HepG2 (cell line): ENCODE data around the gene HOTAIR. TPM values are rescaled to one million over a fixed set of nuclear protein-coding genes. Genes with fewer than 3 reads are reported as not detected.

Source experiments
- ATAC-seq: fragments of 200-7000 bp; cut with Tn5 transposase; 3 replicates; pipeline ENCODE4 v1.9.1; 2020; ENCODE audit warnings: mild to moderate bottlenecking, moderate library complexity
- BruUV-seq: library from RNA; stranded (reverse); fragments of 400-500 nt; replicated peaks from 2 replicates; lab custom pipeline; 2021; lab: Mats Ljungman, UMichigan
- CTCF ChIA-PET: fragments of 300-600 bp; formaldehyde crosslinking; extraction: SDS; loops from one replicate; lab custom pipeline; 2021; ENCODE audit warnings: low total read pairs, inconsistent platforms, low intra/inter-chr PET ratio; lab: Yijun Ruan, JAX
- POLR2A ChIA-PET: fragments of 350-600 bp; sonication (Branson Sonifier 250); formaldehyde crosslinking; loops from one replicate; lab custom pipeline; 2020; ENCODE audit warnings: antibody characterized with exemption, inconsistent platforms; lab: Yijun Ruan, JAX
- DNase-seq: peaks from one replicate; pipeline ENCODE4 v3.0.0-alpha.2; 2015; ENCODE audit warnings: low spot score
- FAIRE-seq: peaks from 3 replicates; lab custom pipeline; 2011; peaks lifted over from hg19 to GRCh38; lab: Jason Lieb, UNC
- H2AFZ ChIP-seq: one replicate; pipeline ENCODE4 v1.6.1; 2011; ENCODE audit warnings: low read length, inconsistent platforms
- H3K27ac ChIP-seq: fragments of 300-600 bp; 3 replicates; pipeline ENCODE4 v1.8.0; 2011; ENCODE audit warnings: mixed run types, mild to moderate bottlenecking, mixed read lengths, low read length, inconsistent platforms; ENCODE audit not compliant: insufficient read depth; ENCODE audit errors: extremely low read length
- H3K27me3 ChIP-seq, 2 experiments: fragments of 200-600 bp in 1 of 2; 2 replicates in 1 of 2; 3 replicates in 1 of 2; pipeline versions ENCODE4 v1.6.0 to v1.8.0; 2011; ENCODE audit warnings: low read length in 2 of 2, mild to moderate bottlenecking in 2 of 2, moderate library complexity in 2 of 2, inconsistent platforms in 1 of 2; ENCODE audit not compliant: insufficient read depth in 2 of 2, control insufficient read depth in 1 of 2
- H3K36me3 ChIP-seq, 2 experiments: fragments of 200-600 bp in 1 of 2; replicated peaks in 1 of 2; 2 replicates in 1 of 2; 3 replicates in 1 of 2; pipeline versions ENCODE4 v1.5.1 to v1.8.0; 2011; ENCODE audit warnings: low read length in 2 of 2, inconsistent platforms in 1 of 2; ENCODE audit not compliant: insufficient read depth in 2 of 2, control insufficient read depth in 1 of 2
- H3K4me1 ChIP-seq: 2 replicates; pipeline ENCODE4 v1.5.1; 2012; ENCODE audit warnings: low read length, inconsistent platforms; ENCODE audit not compliant: insufficient read depth
- H3K4me2 ChIP-seq: 2 replicates; pipeline ENCODE4 v1.6.0; 2011; ENCODE audit warnings: low read depth, low read length, inconsistent platforms
- H3K4me3 ChIP-seq, 3 experiments: fragments of 200-600 bp in 1 of 3; sonication (generic), shearing (Covaris generic) in 1 of 3; replicated peaks in 1 of 3; 2 replicates each; pipeline ENCODE4 v1.5.1; 2011 to 2016; ENCODE audit warnings: low read length in 3 of 3, inconsistent platforms in 2 of 3, low read depth in 2 of 3, mild to moderate bottlenecking in 2 of 3, control low read depth in 1 of 3, mixed read lengths in 1 of 3; ENCODE audit not compliant: insufficient read depth in 1 of 3
- H3K79me2 ChIP-seq: one replicate; pipeline ENCODE4 v1.6.1; 2011; ENCODE audit warnings: low read length, inconsistent platforms; ENCODE audit not compliant: insufficient read depth
- H3K9ac ChIP-seq: 2 replicates; pipeline ENCODE4 v1.6.0; 2011; ENCODE audit warnings: mild to moderate bottlenecking, low read depth, low read length, inconsistent platforms; ENCODE audit not compliant: insufficient read depth
- H3K9me3 ChIP-seq: 2 replicates; pipeline ENCODE4 v1.5.1; 2012; ENCODE audit warnings: mild to moderate bottlenecking, low read length
- H4K20me1 ChIP-seq: 2 replicates; pipeline ENCODE4 v1.6.0; 2011; ENCODE audit warnings: inconsistent platforms, mild to moderate bottlenecking, low read length, moderate library complexity; ENCODE audit not compliant: insufficient read depth
- CBX2 ChIP-seq, 2 experiments: fragments of 200-600 bp in 1 of 2; sonication (generic); formaldehyde crosslinking in 1 of 2; IDR thresholded peaks; 2 replicates each; pipeline versions ENCODE4 v1.7.0 to v1.8.1; 2018 to 2022; ENCODE audit warnings: low read depth in 2 of 2, low read length in 1 of 2, mild to moderate bottlenecking in 1 of 2, missing genetic modification reagents in 1 of 2
- FOXO4 ChIP-seq: sonication (generic); formaldehyde crosslinking; conservative IDR thresholded peaks from 2 replicates; pipeline ENCODE4 v1.8.1; 2023; ENCODE audit warnings: missing genetic modification reagents
- GATAD2A ChIP-seq: IDR thresholded peaks from 2 replicates; pipeline ENCODE4 v1.6.1; 2016
- PBX3 ChIP-seq: sonication (generic); formaldehyde crosslinking; IDR thresholded peaks from 2 replicates; pipeline ENCODE4 v1.8.1; 2023; ENCODE audit warnings: missing genetic modification reagents, inconsistent platforms, borderline replicate concordance
- RNF2 ChIP-seq: fragments of 450-650 bp; conservative IDR thresholded peaks from 2 replicates; pipeline ENCODE4 v1.6.1; 2016; ENCODE audit warnings: low read depth
- ZFP36 ChIP-seq: fragments of 150-350 bp; IDR thresholded peaks from 2 replicates; pipeline ENCODE4 v1.6.1; 2018; ENCODE audit warnings: borderline replicate concordance, low read length, low read depth; ENCODE audit not compliant: partially characterized antibody
- WGBS: methylation state at CpG from one replicate; pipeline ENCODE4 v1.1.6; 2017; ENCODE audit warnings: low lambda C conversion rate; 5-methylcytosine and 5-hydroxymethylcytosine counted together
- in situ Hi-C: cut with HindIII; loops from 2 replicates; pipeline ENCODE4 v1.10.0; 2017; ENCODE audit warnings: low pct_unique_long_range_greater_than_20kb; ENCODE audit not compliant: extremely low pct_ligation_motif_present
- intact Hi-C: fragments of 100-400 bp; cut with micrococcal nuclease; formaldehyde crosslinking; loops from one replicate; pipeline ENCODE4 v1.10.0; 2022; ENCODE audit not compliant: unreplicated experiment
- polyA plus RNA-seq, 8 experiments: library from polyadenylated mRNA; depleted of rRNA in 3 of 8; stranded (reverse) in 7 of 8; unstranded in 1 of 8; fragments of >200 nt; fragmentation: Illumina TruSeq in 4 of 8; extraction: Trizol in 4 of 8; gene quantifications; 2 replicates each; pipeline versions ENCODE4 v1.2.1 to v1.2.3, GENCODE V29; 2011 to 2016; ENCODE audit warnings: low read depth in 4 of 8, missing spikeins in 1 of 8, mixed read lengths in 1 of 8; ENCODE audit not compliant: insufficient read depth in 1 of 8
- total RNA-seq, 5 experiments: library from RNA; depleted of rRNA; stranded (reverse); fragments of >200 nt; fragmentation: Illumina TruSeq; extraction: Trizol; gene quantifications; 2 replicates each; pipeline ENCODE4 v1.2.3, GENCODE V29; 2016; ENCODE audit warnings: low read depth in 1 of 5

HOTAIR gene
- total and polyA plus RNA-seq, 2 of the 13 experiments (the other 11 are each of a cell fraction or from before 2014, with no cell fraction given): not detected

- CTCF ChIA-PET: no interaction called here
- Histone ChIP-seq H3K27me3 (peaks cover 12 to 62% of the 10 kb centered on the region in 2 experiments), H4K20me1 (no peaks in the 10 kb centered on the region), H3K27ac (no peak overlapping the region), H3K4me1 (peaks cover 16% of the 10 kb centered on the region), H2AFZ (no peak overlapping the region), H3K9ac (no peak overlapping the region), H3K36me3 (no peaks in the 10 kb centered on the region), H3K4me2 (no peak overlapping the region), H3K4me3 (no peak overlapping the region), H3K9me3 (no peaks in the 10 kb centered on the region), H3K79me2 (no peaks in the 10 kb centered on the region)
- in situ Hi-C loops: loop anchor here (10.0 kb wide), 1 partner anchor 350 kb away; the partner anchor contains the start of gene GPR84
- ATAC-seq: no peak
- no peak for FAIRE-seq
- no TSS peak for BruUV-seq
- 27% methylated on average over 23 of the region's 23 CpGs for WGBS
- intact Hi-C loops: no loop called here
- DNase-seq: no peak
- TF ChIP-seq RNF2: peak; percentile 79
- peak; percentile 74 for TF ChIP-seq ZFP36
- 0 out of 2 replicates have a peak, but pooled peaks have one; percentile 66 for TF ChIP-seq CBX2 (IDR thresholded peaks at IDR 0.05; ENCODE audit: low read depth, low read length)
- no peak for TF ChIP-seq CBX2 (CRISPR knock-in tag; IDR thresholded peaks at IDR 0.05; ENCODE audit: low read depth)
- no peak for TF ChIP-seq PBX3 (CRISPR knock-in tag)
- TF ChIP-seq FOXO4: no peak
- TF ChIP-seq GATAD2A (CRISPR knock-in tag): no peak
- POLR2A ChIA-PET: no interaction called here
Observed at GRCh38 chr12:54015018-54015931, 40.5 kb upstream of the HOTAIR start.
